H9 (cell line): ENCODE results near the gene MEX3C. TPM values are rescaled to one million over a fixed set of nuclear protein-coding genes. Genes with fewer than 3 reads are reported as not detected.

Source experiments
- DNase-seq: peaks from one replicate; pipeline ENCODE4 v3.0.0-alpha.2; 2017
- H2AFZ ChIP-seq: one replicate; pipeline ENCODE4 v1.6.1; 2013; ENCODE audit warnings: mild to moderate bottlenecking, low read length, control low read depth, moderate library complexity
- H2AK5ac ChIP-seq: 2 replicates; pipeline ENCODE4 v1.6.1; 2013; ENCODE audit warnings: low read length, control low read depth, mixed read lengths; ENCODE audit not compliant: insufficient read length
- H2BK120ac ChIP-seq: one replicate; pipeline ENCODE4 v1.6.1; 2013; ENCODE audit warnings: low read depth, mild to moderate bottlenecking, low read length, control low read depth, inconsistent platforms; ENCODE audit not compliant: poor library complexity, severe bottlenecking
- H2BK12ac ChIP-seq: 2 replicates; pipeline ENCODE4 v1.6.1; 2013; ENCODE audit warnings: low read length, control low read depth, mixed read lengths, low read depth; ENCODE audit not compliant: insufficient read length
- H2BK15ac ChIP-seq: 2 replicates; pipeline ENCODE4 v1.6.1; 2013; ENCODE audit warnings: low read depth, low read length, control low read depth
- H2BK20ac ChIP-seq: one replicate; pipeline ENCODE4 v1.6.1; 2013; ENCODE audit warnings: low read depth, mild to moderate bottlenecking, low read length, control low read depth, inconsistent platforms; ENCODE audit not compliant: poor library complexity, severe bottlenecking
- H2BK5ac ChIP-seq: 2 replicates; pipeline ENCODE4 v1.6.1; 2013; ENCODE audit warnings: low read length, control low read depth, mixed read lengths; ENCODE audit not compliant: insufficient read length
- H3K14ac ChIP-seq: 2 replicates; pipeline ENCODE4 v1.6.1; 2013; ENCODE audit warnings: low read length, control low read depth; ENCODE audit not compliant: insufficient read depth
- H3K18ac ChIP-seq: 2 replicates; pipeline ENCODE4 v1.6.1; 2013; ENCODE audit warnings: low read depth, mild to moderate bottlenecking, mixed read lengths, low read length, control low read depth; ENCODE audit not compliant: insufficient read length
- H3K23ac ChIP-seq: 2 replicates; pipeline ENCODE4 v1.6.1; 2013; ENCODE audit warnings: low read length, control low read depth, mixed read lengths, low read depth; ENCODE audit not compliant: insufficient read length
- H3K23me2 ChIP-seq: 2 replicates; pipeline ENCODE4 v1.6.1; 2013; ENCODE audit warnings: low read depth, mild to moderate bottlenecking, mixed read lengths, low read length, control low read depth; ENCODE audit not compliant: insufficient read length, poor library complexity, severe bottlenecking
- H3K27ac ChIP-seq: 2 replicates; pipeline ENCODE4 v1.5.1; 2013; ENCODE audit warnings: low read length, control low read depth, mixed read lengths, low read depth; ENCODE audit not compliant: insufficient read length
- H3K27me3 ChIP-seq: 2 replicates; pipeline ENCODE4 v1.6.1; 2013; ENCODE audit warnings: low read length, control low read depth, inconsistent platforms; ENCODE audit not compliant: insufficient read depth
- H3K4ac ChIP-seq: 2 replicates; pipeline ENCODE4 v1.6.1; 2013; ENCODE audit warnings: low read depth, mild to moderate bottlenecking, control low read depth, inconsistent platforms, low read length, moderate library complexity
- H3K4me1 ChIP-seq: 2 replicates; pipeline ENCODE4 v1.6.1; 2013; ENCODE audit warnings: low read length, control low read depth, inconsistent platforms; ENCODE audit not compliant: insufficient read depth
- H3K4me2 ChIP-seq: 2 replicates; pipeline ENCODE4 v1.6.1; 2013; ENCODE audit warnings: low read length, control low read depth, mixed read lengths; ENCODE audit not compliant: insufficient read length, insufficient read depth
- H3K56ac ChIP-seq: 2 replicates; pipeline ENCODE4 v1.6.1; 2013; ENCODE audit warnings: low read depth, mild to moderate bottlenecking, mixed read lengths, low read length, control low read depth; ENCODE audit not compliant: insufficient read length
- H3K79me1 ChIP-seq: 2 replicates; pipeline ENCODE4 v1.6.1; 2013; ENCODE audit warnings: low read depth, mild to moderate bottlenecking, moderate library complexity, low read length, control low read depth, inconsistent platforms; ENCODE audit not compliant: insufficient read depth, poor library complexity, severe bottlenecking
- H3K79me2 ChIP-seq: 2 replicates; pipeline ENCODE4 v1.6.1; 2013; ENCODE audit warnings: low read length, control low read depth, inconsistent platforms; ENCODE audit not compliant: insufficient read depth
- H3K9ac ChIP-seq: 2 replicates; pipeline ENCODE4 v1.6.1; 2013; ENCODE audit warnings: low read length, control low read depth, mixed read lengths; ENCODE audit not compliant: insufficient read length; ENCODE audit errors: extremely low read depth
- H3K9me3 ChIP-seq: one replicate; pipeline ENCODE4 v1.6.1; 2013; ENCODE audit warnings: low read depth, low read length, inconsistent platforms; ENCODE audit not compliant: control insufficient read depth
- H3T11ph ChIP-seq: one replicate; pipeline ENCODE4 v1.6.1; 2013; ENCODE audit warnings: mild to moderate bottlenecking, low read length, control low read depth, inconsistent platforms
- H4K20me1 ChIP-seq: one replicate; pipeline ENCODE4 v1.6.1; 2013; ENCODE audit not compliant: control insufficient read depth, insufficient read length, insufficient read depth
- H4K5ac ChIP-seq: 2 replicates; pipeline ENCODE4 v1.6.1; 2013; ENCODE audit warnings: low read depth, mild to moderate bottlenecking, mixed read lengths, low read length, control low read depth; ENCODE audit not compliant: insufficient read length
- H4K8ac ChIP-seq: replicated peaks from 2 replicates; pipeline ENCODE4 v1.6.1; 2013; ENCODE audit warnings: low read length, control low read depth, mixed read lengths, low read depth; ENCODE audit not compliant: insufficient read length
- H4K91ac ChIP-seq: 2 replicates; pipeline ENCODE4 v1.6.1; 2013; ENCODE audit warnings: low read depth, mild to moderate bottlenecking, moderate library complexity, mixed read lengths, low read length, control low read depth; ENCODE audit not compliant: insufficient read length
- H3K27ac Mint-ChIP-seq, 3 experiments: 2 replicates in 2 of 3; 3 replicates in 1 of 3; pipeline ENCODE4 v1.8.0; 2020 to 2021; ENCODE audit warnings: mixed read lengths in 3 of 3, mild to moderate bottlenecking in 1 of 3, moderate library complexity in 1 of 3
- H3K27me3 Mint-ChIP-seq: 2 replicates; pipeline ENCODE4 v1.8.0; 2021; ENCODE audit warnings: low read depth, mild to moderate bottlenecking, moderate library complexity, mixed read lengths
- H3K36me3 Mint-ChIP-seq, 3 experiments: 2 replicates in 2 of 3; 3 replicates in 1 of 3; pipeline ENCODE4 v1.8.0; 2020 to 2021; ENCODE audit warnings: low read depth in 3 of 3, mixed read lengths in 3 of 3; ENCODE audit not compliant: insufficient read depth in 1 of 3
- H3K4me1 Mint-ChIP-seq, 2 experiments: 2 replicates each; pipeline ENCODE4 v1.8.0; 2020; ENCODE audit warnings: mixed read lengths in 2 of 2
- H3K4me3 Mint-ChIP-seq, 2 experiments: 2 replicates in 1 of 2; 3 replicates in 1 of 2; pipeline ENCODE4 v1.8.0; 2020 to 2021; ENCODE audit warnings: mild to moderate bottlenecking in 2 of 2, mixed read lengths in 2 of 2, moderate library complexity in 1 of 2
- H3K9me3 Mint-ChIP-seq, 2 experiments: 2 replicates in 1 of 2; 3 replicates in 1 of 2; pipeline ENCODE4 v1.8.0; 2020; ENCODE audit warnings: mild to moderate bottlenecking in 2 of 2, mixed read lengths in 2 of 2, moderate library complexity in 1 of 2
- CTCF ChIP-seq: fragments of 200-600 bp; sonication (generic); conservative IDR thresholded peaks from 3 replicates; pipeline ENCODE4 v1.8.0; 2021; ENCODE audit warnings: antibody characterized with exemption, mild to moderate bottlenecking
- WGBS: extraction: QIAGEN DNeasy Blood & Tissue Kit; methylation state at CpG from one replicate; pipeline ENCODE4 v1.1.7; 2013; ENCODE audit warnings: missing lambda C conversion rate, low lambda C conversion rate, mixed read lengths; ENCODE audit not compliant: insufficient read length; ENCODE audit errors: extremely low coverage; 5-methylcytosine and 5-hydroxymethylcytosine counted together
- total RNA-seq: library from RNA; stranded (reverse); gene quantifications from 2 replicates; pipeline ENCODE4 v1.2.1, GENCODE V29; 2021

Gene MEX3C
- total RNA-seq, 1 experiment from 2014 or later = 98.1 TPM

GRCh38 chr18:51149670-51150069 is 47.8 kb downstream of the MEX3C start:
- H3K27me3 Mint-ChIP-seq = no peaks in the 10 kb centered on the region
- H3K9me3 Mint-ChIP-seq = no peaks in the 10 kb centered on the region; a peak in 1 of 5 replicates
- no peak overlapping the region for H3K18ac ChIP-seq
- no peak overlapping the region for H4K91ac ChIP-seq
- H3T11ph ChIP-seq = no peak overlapping the region
- no peak overlapping the region for H2BK20ac ChIP-seq
- H4K5ac ChIP-seq = no peak overlapping the region
- H3K36me3 Mint-ChIP-seq = peaks cover 0 to 4% (median 4%) of the 10 kb centered on the region in 3 experiments; a peak in 2 of 7 replicates
- no peak overlapping the region for H3K27ac Mint-ChIP-seq
- no peaks in the 10 kb centered on the region for H4K20me1 ChIP-seq
- H3K27ac ChIP-seq = no peak overlapping the region
- TF ChIP-seq CTCF = no peak
- no peak overlapping the region for H4K8ac ChIP-seq
- no peaks in the 10 kb centered on the region for H3K27me3 ChIP-seq
- no peaks in the 10 kb centered on the region for H3K79me1 ChIP-seq
- H2BK120ac ChIP-seq = no peak overlapping the region
- H2AK5ac ChIP-seq = no peak overlapping the region
- H3K23ac ChIP-seq = no peak overlapping the region
- no peaks in the 10 kb centered on the region for H3K4me1 ChIP-seq
- no peaks in the 10 kb centered on the region for H3K79me2 ChIP-seq
- no peak overlapping the region for H3K4ac ChIP-seq
- no peak overlapping the region for H3K4me2 ChIP-seq
- no CpG with 5 or more reads among the region's 4 CpGs for WGBS
- H3K14ac ChIP-seq = no peak overlapping the region
- no peaks in the 10 kb centered on the region for H3K23me2 ChIP-seq
- no peak overlapping the region for H2BK15ac ChIP-seq
- no peak for DNase-seq
- H2BK5ac ChIP-seq = no peak overlapping the region
- H3K9ac ChIP-seq = no peak overlapping the region
- no peaks in the 10 kb centered on the region for H3K9me3 ChIP-seq
- H2BK12ac ChIP-seq = no peak overlapping the region
- no peak overlapping the region for H2AFZ ChIP-seq
- H3K56ac ChIP-seq = no peak overlapping the region
- H3K4me3 Mint-ChIP-seq = no peak overlapping the region
- peaks cover 4 to 5% of the 10 kb centered on the region in 2 experiments for H3K4me1 Mint-ChIP-seq
